OCI-LY1 (cell line): ENCODE results near the gene NOSTRIN.

ENCODE experiments used
- H2AFZ ChIP-seq: fragments of 200-600 bp; sonication (generic), shearing (Covaris generic); 2 replicates; pipeline ENCODE4 v1.6.0; 2014; ENCODE audit warnings: antibody characterized with exemption, mild to moderate bottlenecking, low read length
- H3F3A ChIP-seq: fragments of 200-600 bp; sonication (generic), shearing (Covaris generic); 2 replicates; pipeline ENCODE4 v1.6.0; 2014; ENCODE audit warnings: mild to moderate bottlenecking, antibody characterized with exemption, low read length, moderate library complexity; ENCODE audit not compliant: insufficient read depth
- H3K27ac ChIP-seq: fragments of 200-600 bp; sonication (generic); 2 replicates; pipeline ENCODE4 v1.5.1; 2014; ENCODE audit warnings: low read length, mixed run types, mild to moderate bottlenecking, low read depth; ENCODE audit not compliant: poor library complexity, severe bottlenecking
- H3K27me3 ChIP-seq: fragments of 200-600 bp; sonication (generic); 2 replicates; pipeline ENCODE4 v1.6.0; 2014; ENCODE audit warnings: antibody characterized with exemption, mild to moderate bottlenecking, low read length, moderate library complexity; ENCODE audit not compliant: insufficient read depth
- H3K36me3 ChIP-seq: fragments of 200-600 bp; sonication (generic); 2 replicates; pipeline ENCODE4 v1.6.1; 2014; ENCODE audit warnings: mild to moderate bottlenecking, antibody characterized with exemption, low read length, moderate library complexity, mixed read lengths; ENCODE audit not compliant: insufficient read depth
- H3K4me1 ChIP-seq: fragments of 200-600 bp; sonication (generic); 2 replicates; pipeline ENCODE4 v1.5.1; 2014; ENCODE audit warnings: mild to moderate bottlenecking, low read length, moderate library complexity; ENCODE audit not compliant: insufficient read depth, severe bottlenecking
- H3K4me2 ChIP-seq: fragments of 200-600 bp; sonication (generic), shearing (Covaris generic); 2 replicates; pipeline ENCODE4 v1.6.1; 2014; ENCODE audit warnings: low read length
- H3K4me3 ChIP-seq: fragments of 200-600 bp; sonication (generic); 2 replicates; pipeline ENCODE4 v1.5.1; 2014; ENCODE audit warnings: low read length, low read depth, mild to moderate bottlenecking, mixed read lengths; ENCODE audit not compliant: poor library complexity, severe bottlenecking
- H3K79me2 ChIP-seq: fragments of 200-600 bp; shearing (Covaris generic); 2 replicates; pipeline ENCODE4 v1.6.1; 2016; ENCODE audit warnings: mixed run types, low read length, mixed read lengths; ENCODE audit not compliant: insufficient read depth
- H3K9ac ChIP-seq: fragments of 200-600 bp; sonication (generic), shearing (Covaris generic); 2 replicates; pipeline ENCODE4 v1.6.1; 2014; ENCODE audit warnings: mild to moderate bottlenecking, low read length, mixed read lengths
- H3K9me2 ChIP-seq: fragments of 200-600 bp; sonication (generic), shearing (Covaris generic); 2 replicates; pipeline ENCODE4 v1.6.1; 2014; ENCODE audit warnings: low read depth, mild to moderate bottlenecking, low read length, mixed read lengths
- H3K9me3 ChIP-seq: fragments of 200-600 bp; shearing (Covaris generic); 2 replicates; pipeline ENCODE4 v1.6.1; 2014; ENCODE audit warnings: low read length, mixed read lengths
- H4K20me1 ChIP-seq: fragments of 200-600 bp; sonication (generic), shearing (Covaris generic); 2 replicates; pipeline ENCODE4 v1.6.0; 2016; ENCODE audit warnings: mild to moderate bottlenecking, low read length; ENCODE audit not compliant: insufficient read depth
- CTCF ChIP-seq: fragments of 200-600 bp; sonication (generic), shearing (Covaris generic); IDR thresholded peaks from 2 replicates; pipeline ENCODE4 v1.5.1; 2017; ENCODE audit warnings: mild to moderate bottlenecking, antibody characterized with exemption, low read length, moderate library complexity, mixed read lengths
- EZH2 ChIP-seq: fragments of 200-600 bp; sonication (generic), shearing (Covaris generic); IDR thresholded peaks from 2 replicates; pipeline ENCODE4 v1.8.0; 2017; ENCODE audit warnings: borderline replicate concordance, mixed run types, mild to moderate bottlenecking, antibody characterized with exemption, low read length, moderate library complexity, mixed read lengths

Gene NOSTRIN

DNA sequence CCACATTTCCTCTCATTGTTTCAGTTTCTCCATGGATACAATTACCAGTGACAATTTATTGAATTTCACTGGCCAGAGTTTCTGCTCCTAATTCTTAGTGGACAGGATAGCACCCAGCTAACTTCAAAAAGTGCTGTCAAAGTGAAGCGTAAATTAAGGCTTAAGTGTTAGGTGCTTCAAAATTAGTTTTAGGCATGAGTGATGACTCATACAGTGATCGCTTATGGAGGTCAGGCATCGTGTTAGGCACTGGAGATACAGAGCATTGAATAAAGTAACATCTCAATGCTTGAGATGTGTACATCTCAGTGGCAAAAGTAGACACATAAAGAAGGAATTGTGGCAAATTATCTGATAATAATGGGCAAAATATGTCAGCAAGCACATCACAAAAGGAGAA is 40.8 kb downstream of the NOSTRIN start:
- H2AFZ ChIP-seq, result no peak overlapping the region
- H3K36me3 ChIP-seq, result no peaks in the 10 kb centered on the region
- TF ChIP-seq EZH2, result no peak
- no peak for TF ChIP-seq CTCF
- no peaks in the 10 kb centered on the region for H3F3A ChIP-seq
- H3K27me3 ChIP-seq, result no peaks in the 10 kb centered on the region
- H3K4me3 ChIP-seq, result no peak overlapping the region
- H3K9me2 ChIP-seq, result no peaks in the 10 kb centered on the region
- H3K4me1 ChIP-seq, result no peaks in the 10 kb centered on the region
- no peak overlapping the region for H3K4me2 ChIP-seq
- H3K79me2 ChIP-seq, result no peaks in the 10 kb centered on the region
- no peak overlapping the region for H3K9ac ChIP-seq
- no peaks in the 10 kb centered on the region for H4K20me1 ChIP-seq
- H3K27ac ChIP-seq, result no peak overlapping the region
- no peaks in the 10 kb centered on the region for H3K9me3 ChIP-seq

DNA sequence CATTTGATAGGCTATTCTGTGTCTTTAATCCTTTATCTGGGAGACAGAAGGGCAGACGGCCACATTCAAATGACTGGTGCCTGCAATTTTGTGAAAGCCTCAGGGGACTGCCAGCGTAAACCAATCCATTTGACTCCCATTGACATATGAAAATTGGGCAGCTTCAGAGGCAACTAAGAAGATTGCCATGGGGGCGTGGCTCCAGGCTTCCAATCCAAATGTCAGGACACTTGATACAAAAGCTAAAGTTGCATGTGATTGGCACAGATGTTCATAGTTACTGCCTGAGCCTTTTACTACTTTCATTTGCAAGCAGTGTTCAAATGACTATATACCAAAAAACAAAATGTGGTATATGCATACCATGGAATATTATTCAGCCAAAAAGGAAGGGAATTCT is 45.8 kb downstream of the NOSTRIN start:
- Histone ChIP-seq H3F3A (no peaks in the 10 kb centered on the region), H3K27ac (no peak overlapping the region), H3K27me3 (no peaks in the 10 kb centered on the region), H3K4me3 (no peak overlapping the region), H2AFZ (no peak overlapping the region), H3K79me2 (no peaks in the 10 kb centered on the region), H3K4me2 (no peak overlapping the region), H3K36me3 (no peaks in the 10 kb centered on the region), H3K9me3 (no peaks in the 10 kb centered on the region), H3K9me2 (no peaks in the 10 kb centered on the region), H3K9ac (no peak overlapping the region), H3K4me1 (no peaks in the 10 kb centered on the region), H4K20me1 (no peaks in the 10 kb centered on the region)
- TF ChIP-seq CTCF, result no peak
- TF ChIP-seq EZH2, result no peak

DNA sequence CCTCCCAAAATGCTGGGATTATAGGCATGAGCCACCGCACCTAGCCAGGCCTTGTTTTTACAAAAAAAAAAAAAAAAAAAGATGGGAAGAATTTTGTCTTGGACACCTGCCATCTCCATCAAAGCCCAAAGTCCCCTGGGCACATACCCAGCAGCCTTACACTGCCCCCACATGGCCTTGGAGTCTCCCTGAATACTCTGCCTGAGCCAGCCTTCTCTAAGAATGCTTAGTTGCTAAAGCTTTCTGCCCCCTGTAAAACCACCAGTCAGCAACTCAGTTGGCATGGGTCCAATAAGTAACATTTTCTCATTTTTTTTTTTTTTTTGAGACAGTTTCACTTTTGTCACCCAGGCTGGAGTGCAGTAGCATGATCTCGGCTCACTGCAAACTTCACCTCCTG is 47.2 kb downstream of the NOSTRIN start:
- no peaks in the 10 kb centered on the region for H4K20me1 ChIP-seq
- H3K4me1 ChIP-seq, result no peaks in the 10 kb centered on the region
- no peak overlapping the region for H2AFZ ChIP-seq
- TF ChIP-seq CTCF (no peak), EZH2 (no peak)
- H3K9me3 ChIP-seq, result no peaks in the 10 kb centered on the region
- no peaks in the 10 kb centered on the region for H3K36me3 ChIP-seq
- H3K79me2 ChIP-seq, result no peaks in the 10 kb centered on the region
- no peaks in the 10 kb centered on the region for H3K9me2 ChIP-seq
- H3K27me3 ChIP-seq, result no peaks in the 10 kb centered on the region
- H3K27ac ChIP-seq, result no peak overlapping the region
- H3K4me3 ChIP-seq, result no peak overlapping the region
- no peak overlapping the region for H3K9ac ChIP-seq
- H3F3A ChIP-seq, result no peaks in the 10 kb centered on the region
- no peak overlapping the region for H3K4me2 ChIP-seq
